ENCODE data around the gene ANK2. TPM values are rescaled to one million over a fixed set of nuclear protein-coding genes. Genes with fewer than 3 reads are reported as not detected.

ANK2 gene
- total RNA-seq, 2 experiments from 2014 or later, result 1.5 to 1.9 TPM

- ChIA-PET POLR2A (no interaction called here), CTCF (no interaction called here)
- DNase-seq, result no peak
- Mint-ChIP-seq H3K9me3 (no peaks in the 10 kb centered on the region), H3K36me3 (ENCODE audit: low read depth) (no peaks in the 10 kb centered on the region), H3K27me3 (no peaks in the 10 kb centered on the region), H3K27ac (no peak overlapping the region), H3K4me1 (no peaks in the 10 kb centered on the region), H3K4me3 (no peak overlapping the region)
Measured at GRCh38 chr4:113025416-113025815, 24.0 kb upstream of the ANK2 start.

DNA sequence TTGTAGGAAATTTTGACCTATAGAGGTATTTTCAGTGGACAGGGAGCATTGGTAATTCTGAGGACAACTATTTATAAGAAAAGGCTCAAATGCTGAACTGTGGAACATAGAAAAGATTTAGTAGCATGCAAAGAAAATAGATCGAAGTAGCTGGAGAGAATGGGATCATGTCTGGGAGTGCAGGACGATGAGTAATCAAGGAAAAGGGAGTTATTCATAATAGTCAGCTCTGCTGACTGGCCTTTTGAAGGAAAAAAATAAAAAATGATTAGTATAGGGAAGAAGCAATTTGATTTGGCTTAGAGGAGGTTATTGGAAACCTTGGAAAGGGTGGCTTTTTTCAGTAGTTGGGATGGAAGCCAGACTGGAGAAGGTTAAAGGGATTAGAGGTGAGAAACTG lies 22.9 kb upstream of the ANK2 start:
- ChIA-PET CTCF (no interaction called here), POLR2A (no interaction called here)
- Mint-ChIP-seq H3K4me3 (no peak overlapping the region), H3K9me3 (no peaks in the 10 kb centered on the region), H3K27me3 (peaks cover 3% of the 10 kb centered on the region), H3K36me3 (ENCODE audit: low read depth) (no peaks in the 10 kb centered on the region), H3K27ac (no peak overlapping the region), H3K4me1 (no peaks in the 10 kb centered on the region)
- DNase-seq, result no peak

DNA sequence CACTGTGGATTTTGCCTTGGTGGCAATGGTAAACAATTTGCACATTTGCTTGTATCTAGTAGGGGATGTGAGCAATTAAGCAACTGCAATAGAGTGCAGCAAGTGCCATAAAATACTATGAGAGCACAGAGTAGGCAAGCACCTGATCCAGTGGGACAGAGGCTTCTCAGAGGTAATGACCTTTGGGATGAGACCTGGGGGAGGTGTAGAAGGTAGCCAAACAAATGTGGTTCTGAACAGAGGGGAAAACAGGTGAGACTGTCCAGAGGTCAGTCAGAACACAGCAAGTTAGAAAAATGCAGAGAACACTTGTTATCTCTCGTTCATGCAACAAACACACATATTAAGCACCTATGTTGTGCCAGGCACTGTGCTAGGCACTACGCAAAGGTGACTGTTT lies 21.4 kb upstream of the ANK2 start:
- POLR2A ChIA-PET, result no interaction called here
- peaks cover 3% of the 10 kb centered on the region for H3K27me3 Mint-ChIP-seq
- H3K36me3 Mint-ChIP-seq (ENCODE audit: low read depth), result no peaks in the 10 kb centered on the region
- no peak for DNase-seq
- no peak overlapping the region for H3K4me3 Mint-ChIP-seq
- H3K27ac Mint-ChIP-seq, result no peak overlapping the region
- H3K9me3 Mint-ChIP-seq, result no peaks in the 10 kb centered on the region
- no peaks in the 10 kb centered on the region for H3K4me1 Mint-ChIP-seq
- CTCF ChIA-PET, result no interaction called here

DNA sequence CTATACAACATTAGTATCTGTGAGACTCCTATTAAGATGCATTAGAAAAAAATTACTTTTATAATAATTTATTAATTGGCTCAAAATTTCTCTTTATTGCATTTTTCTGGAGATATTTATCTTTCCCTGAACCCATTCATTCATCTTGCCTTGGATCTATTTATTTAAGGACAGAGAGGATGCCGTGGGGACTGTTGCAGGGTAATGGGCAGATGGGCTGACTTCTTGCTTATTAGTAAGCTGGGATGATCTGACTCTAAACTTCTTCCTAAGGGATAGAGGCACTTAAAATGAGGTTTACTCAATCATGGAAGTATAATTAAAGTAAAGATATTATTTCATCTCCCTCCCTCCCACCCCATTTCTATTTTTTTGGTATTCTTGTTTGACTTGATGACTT lies 18.2 kb upstream of the ANK2 start:
- Mint-ChIP-seq H3K9me3 (no peaks in the 10 kb centered on the region), H3K27ac (no peak overlapping the region), H3K36me3 (ENCODE audit: low read depth) (no peaks in the 10 kb centered on the region), H3K4me3 (no peak overlapping the region), H3K27me3 (peaks cover 5% of the 10 kb centered on the region), H3K4me1 (no peaks in the 10 kb centered on the region)
- ChIA-PET POLR2A (no interaction called here), CTCF (no interaction called here)
- no peak for DNase-seq

DNA sequence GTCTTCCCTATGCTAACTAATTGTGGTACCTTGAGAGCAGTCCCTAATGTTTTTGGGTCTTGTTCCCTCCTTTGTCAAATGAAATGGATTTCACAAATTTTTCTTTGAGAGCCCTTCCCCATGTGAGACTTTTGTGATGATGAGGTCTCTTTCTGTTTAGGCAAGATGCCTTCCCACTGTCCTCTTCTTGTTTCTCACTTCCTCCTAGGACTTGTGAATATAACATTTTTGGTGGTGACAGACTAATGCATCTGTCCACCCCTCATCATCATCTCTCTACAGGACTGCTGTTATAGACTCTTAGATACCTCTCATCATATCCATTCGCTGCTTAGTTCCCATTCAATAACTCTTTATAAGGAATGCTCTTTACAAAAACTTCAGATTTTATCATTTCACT lies 8.7 kb upstream of the ANK2 start:
- ChIA-PET CTCF (no interaction called here), POLR2A (no interaction called here)
- no peak overlapping the region for H3K27ac Mint-ChIP-seq
- H3K9me3 Mint-ChIP-seq, result no peaks in the 10 kb centered on the region
- no peaks in the 10 kb centered on the region for H3K27me3 Mint-ChIP-seq
- H3K4me3 Mint-ChIP-seq, result no peak overlapping the region
- H3K4me1 Mint-ChIP-seq, result no peaks in the 10 kb centered on the region
- H3K36me3 Mint-ChIP-seq (ENCODE audit: low read depth), result no peaks in the 10 kb centered on the region
- no peak for DNase-seq

- H3K27ac Mint-ChIP-seq, result no peak overlapping the region
- no peak for DNase-seq
- no peak overlapping the region for H3K4me3 Mint-ChIP-seq
- H3K27me3 Mint-ChIP-seq, result no peaks in the 10 kb centered on the region
- H3K4me1 Mint-ChIP-seq, result no peaks in the 10 kb centered on the region
- H3K36me3 Mint-ChIP-seq (ENCODE audit: low read depth), result no peaks in the 10 kb centered on the region
- CTCF ChIA-PET, result no interaction called here
- POLR2A ChIA-PET, result no interaction called here
- H3K9me3 Mint-ChIP-seq, result no peaks in the 10 kb centered on the region
Measured at GRCh38 chr4:113042502-113042901, 7.0 kb upstream of the ANK2 start.

GRCh38 chr4:113043591-113043990 lies 5.9 kb upstream of the ANK2 start:
- ChIA-PET CTCF (no interaction called here), POLR2A (no interaction called here)
- Mint-ChIP-seq H3K27me3 (no peaks in the 10 kb centered on the region), H3K9me3 (no peaks in the 10 kb centered on the region), H3K27ac (no peak overlapping the region), H3K4me3 (no peak overlapping the region), H3K4me1 (no peaks in the 10 kb centered on the region), H3K36me3 (ENCODE audit: low read depth) (no peaks in the 10 kb centered on the region)
- no peak for DNase-seq

- Mint-ChIP-seq H3K27me3 (peaks cover 2% of the 10 kb centered on the region), H3K9me3 (no peaks in the 10 kb centered on the region), H3K4me1 (peaks cover 3% of the 10 kb centered on the region), H3K4me3 (no peak overlapping the region), H3K27ac (no peak overlapping the region), H3K36me3 (ENCODE audit: low read depth) (no peaks in the 10 kb centered on the region)
- CTCF ChIA-PET, result no interaction called here
- POLR2A ChIA-PET, result no interaction called here
- no peak for DNase-seq
Measured at GRCh38 chr4:113050371-113050755, 910 bp downstream of the ANK2 start.

DNA sequence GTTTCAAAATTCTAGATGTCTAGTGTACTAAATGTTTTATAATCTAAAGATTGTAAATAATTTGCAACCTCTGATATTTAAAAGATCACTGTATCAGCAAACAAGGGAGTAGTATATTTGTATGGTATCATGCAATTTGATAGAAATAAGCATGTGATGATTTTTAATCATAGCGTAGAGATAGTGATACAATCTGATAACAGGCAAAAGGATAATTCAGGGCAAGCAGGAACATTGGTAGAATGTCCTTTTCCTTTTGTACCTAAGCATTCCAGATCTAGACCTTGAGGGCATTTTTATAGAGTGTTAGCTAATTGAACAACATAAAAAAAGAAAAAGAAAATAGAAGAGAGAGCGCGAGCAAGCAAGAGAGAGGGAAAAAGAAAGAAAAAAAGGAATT lies 1.4 kb downstream of the ANK2 start:
- Mint-ChIP-seq H3K27ac (no peak overlapping the region), H3K9me3 (no peaks in the 10 kb centered on the region), H3K4me3 (no peak overlapping the region), H3K36me3 (ENCODE audit: low read depth) (no peaks in the 10 kb centered on the region), H3K27me3 (peaks cover 2% of the 10 kb centered on the region), H3K4me1 (peaks cover 3% of the 10 kb centered on the region)
- DNase-seq, result no peak
- ChIA-PET CTCF (no interaction called here), POLR2A (no interaction called here)

- POLR2A ChIA-PET, result no interaction called here
- no peak for DNase-seq
- H3K9me3 Mint-ChIP-seq, result no peaks in the 10 kb centered on the region
- H3K27ac Mint-ChIP-seq, result no peak overlapping the region
- H3K4me1 Mint-ChIP-seq, result peaks cover 3% of the 10 kb centered on the region
- H3K36me3 Mint-ChIP-seq (ENCODE audit: low read depth), result no peaks in the 10 kb centered on the region
- H3K4me3 Mint-ChIP-seq, result no peak overlapping the region
- peaks cover 2% of the 10 kb centered on the region for H3K27me3 Mint-ChIP-seq
- CTCF ChIA-PET, result no interaction called here
Measured at GRCh38 chr4:113051361-113051760, 1.9 kb downstream of the ANK2 start.

GRCh38 chr4:113052379-113052951 lies 3.0 kb downstream of the ANK2 start:
- no peak overlapping the region for H3K27ac Mint-ChIP-seq
- no peak overlapping the region for H3K4me3 Mint-ChIP-seq
- no peaks in the 10 kb centered on the region for H3K9me3 Mint-ChIP-seq
- peak; percentile 20 for DNase-seq
- ChIA-PET CTCF (no interaction called here), POLR2A (no interaction called here)
- peaks cover 2% of the 10 kb centered on the region for H3K27me3 Mint-ChIP-seq
- no peaks in the 10 kb centered on the region for H3K36me3 Mint-ChIP-seq (ENCODE audit: low read depth)
- H3K4me1 Mint-ChIP-seq, result peaks cover 3% of the 10 kb centered on the region

DNA sequence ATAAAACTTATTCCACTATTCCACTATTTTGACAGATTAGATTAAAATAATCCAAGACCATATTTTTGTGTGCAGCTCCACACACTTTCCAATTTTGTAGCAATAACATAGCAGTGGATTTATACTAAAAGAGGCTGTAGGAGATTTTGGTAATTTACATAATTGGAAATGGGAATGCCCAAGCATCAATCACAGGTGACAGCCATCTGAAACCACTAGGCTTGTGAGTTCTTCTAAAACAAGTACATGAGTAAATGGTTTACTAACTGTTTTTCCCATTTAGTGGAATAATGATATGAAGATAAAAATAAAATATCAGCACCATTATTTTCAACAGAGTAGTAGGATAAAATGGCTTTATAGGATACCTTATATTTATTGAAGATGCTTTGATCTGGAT lies 4.4 kb downstream of the ANK2 start:
- DNase-seq, result no peak
- no peak overlapping the region for H3K27ac Mint-ChIP-seq
- CTCF ChIA-PET, result no interaction called here
- no peak overlapping the region for H3K4me3 Mint-ChIP-seq
- no peaks in the 10 kb centered on the region for H3K9me3 Mint-ChIP-seq
- POLR2A ChIA-PET, result no interaction called here
- H3K4me1 Mint-ChIP-seq, result peaks cover 3% of the 10 kb centered on the region
- peaks cover 2% of the 10 kb centered on the region for H3K27me3 Mint-ChIP-seq
- no peaks in the 10 kb centered on the region for H3K36me3 Mint-ChIP-seq (ENCODE audit: low read depth)

- Mint-ChIP-seq H3K27me3 (peaks cover 2% of the 10 kb centered on the region), H3K4me1 (peaks cover 3% of the 10 kb centered on the region), H3K9me3 (no peaks in the 10 kb centered on the region), H3K27ac (no peak overlapping the region), H3K4me3 (no peak overlapping the region), H3K36me3 (ENCODE audit: low read depth) (no peaks in the 10 kb centered on the region)
- CTCF ChIA-PET, result no interaction called here
- DNase-seq, result no peak
- POLR2A ChIA-PET, result no interaction called here
Measured at GRCh38 chr4:113056318-113056717, 6.9 kb downstream of the ANK2 start.

DNA sequence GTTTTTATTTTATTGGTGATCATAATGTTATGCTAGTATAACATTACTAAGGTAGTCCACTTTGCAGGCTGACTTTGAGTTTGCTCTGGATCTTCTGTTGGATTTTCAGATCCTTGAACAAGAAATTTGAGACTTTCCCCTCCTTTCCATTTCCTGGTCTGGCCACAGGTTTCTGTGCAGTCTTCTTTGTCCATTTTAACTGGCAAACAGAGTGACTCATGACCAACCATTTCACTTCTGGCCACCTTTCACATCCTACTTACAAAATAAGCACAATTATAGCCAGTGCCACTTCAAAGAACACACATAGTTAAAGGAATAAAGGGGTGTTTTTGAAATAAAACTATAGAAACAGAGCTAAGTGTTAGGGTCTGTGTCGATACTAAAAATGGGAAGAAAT lies 8.4 kb downstream of the ANK2 start:
- no peak for DNase-seq
- H3K27me3 Mint-ChIP-seq, result peaks cover 2% of the 10 kb centered on the region
- no peak overlapping the region for H3K27ac Mint-ChIP-seq
- H3K4me3 Mint-ChIP-seq, result no peak overlapping the region
- no peaks in the 10 kb centered on the region for H3K9me3 Mint-ChIP-seq
- CTCF ChIA-PET, result no interaction called here
- POLR2A ChIA-PET, result no interaction called here
- no peaks in the 10 kb centered on the region for H3K36me3 Mint-ChIP-seq (ENCODE audit: low read depth)
- H3K4me1 Mint-ChIP-seq, result no peaks in the 10 kb centered on the region
